ENCODE measurements around the gene TUT4.

Gene TUT4

GRCh38 chr1:52520148-52520547 is 32.7 kb downstream of the TUT4 start:
- H3K4me3 ChIP-seq (ENCODE audit: low read depth, low read length), result no peak overlapping the region
- DNase-seq (ENCODE audit: low read depth), result no peak
- TF ChIP-seq CTCF (IDR thresholded peaks at IDR 0.05; ENCODE audit: low read depth, low read length, missing control alignments), result no peak

GRCh38 chr1:52518962-52519361 is 33.9 kb downstream of the TUT4 start:
- DNase-seq (ENCODE audit: low read depth), result no peak
- no peak overlapping the region for H3K4me3 ChIP-seq (ENCODE audit: low read depth, low read length)
- TF ChIP-seq CTCF (IDR thresholded peaks at IDR 0.05; ENCODE audit: low read depth, low read length, missing control alignments), result no peak

GRCh38 chr1:52511851-52512615 is 40.9 kb downstream of the TUT4 start:
- no peak for TF ChIP-seq CTCF (IDR thresholded peaks at IDR 0.05; ENCODE audit: low read depth, low read length, missing control alignments)
- no peak for DNase-seq (ENCODE audit: low read depth)
- no peak overlapping the region for H3K4me3 ChIP-seq (ENCODE audit: low read depth, low read length)

- no peak for TF ChIP-seq CTCF (IDR thresholded peaks at IDR 0.05; ENCODE audit: low read depth, low read length, missing control alignments)
- no peak overlapping the region for H3K4me3 ChIP-seq (ENCODE audit: low read depth, low read length)
- no peak for DNase-seq (ENCODE audit: low read depth)
Observed at GRCh38 chr1:52511439-52511838, 41.5 kb downstream of the TUT4 start.

- DNase-seq (ENCODE audit: low read depth), result no peak
- H3K4me3 ChIP-seq (ENCODE audit: low read depth, low read length), result no peak overlapping the region
- no peak for TF ChIP-seq CTCF (IDR thresholded peaks at IDR 0.05; ENCODE audit: low read depth, low read length, missing control alignments)
Observed at GRCh38 chr1:52506920-52507546, 45.9 kb downstream of the TUT4 start.

- no peak overlapping the region for H3K4me3 ChIP-seq (ENCODE audit: low read depth, low read length)
- TF ChIP-seq CTCF (IDR thresholded peaks at IDR 0.05; ENCODE audit: low read depth, low read length, missing control alignments), result no peak
- DNase-seq (ENCODE audit: low read depth), result no peak
Observed at GRCh38 chr1:52506349-52506748, 46.5 kb downstream of the TUT4 start.

GRCh38 chr1:52504720-52505119 is 48.2 kb downstream of the TUT4 start:
- TF ChIP-seq CTCF (IDR thresholded peaks at IDR 0.05; ENCODE audit: low read depth, low read length, missing control alignments), result no peak
- no peak for DNase-seq (ENCODE audit: low read depth)
- no peak overlapping the region for H3K4me3 ChIP-seq (ENCODE audit: low read depth, low read length)
